HG02938 (cell line): ENCODE measurements around the gene CALML5.

ENCODE experiments used
- ATAC-seq: cut with Tn5 transposase; IDR thresholded peaks from one replicate; pipeline ENCODE4 v1.9.1; 2021; ENCODE audit warnings: mild to moderate bottlenecking, moderate library complexity; ENCODE audit not compliant: unreplicated experiment

Gene CALML5, protein sequence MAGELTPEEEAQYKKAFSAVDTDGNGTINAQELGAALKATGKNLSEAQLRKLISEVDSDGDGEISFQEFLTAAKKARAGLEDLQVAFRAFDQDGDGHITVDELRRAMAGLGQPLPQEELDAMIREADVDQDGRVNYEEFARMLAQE

GRCh38 chr10:5499493-5500140 lies at the start of gene CALML5:
TSS of gene CALML5 (minus strand) at chr10:5499570. CDS start at chr10:5499438, 132 bp downstream.
- no peak for ATAC-seq

DNA sequence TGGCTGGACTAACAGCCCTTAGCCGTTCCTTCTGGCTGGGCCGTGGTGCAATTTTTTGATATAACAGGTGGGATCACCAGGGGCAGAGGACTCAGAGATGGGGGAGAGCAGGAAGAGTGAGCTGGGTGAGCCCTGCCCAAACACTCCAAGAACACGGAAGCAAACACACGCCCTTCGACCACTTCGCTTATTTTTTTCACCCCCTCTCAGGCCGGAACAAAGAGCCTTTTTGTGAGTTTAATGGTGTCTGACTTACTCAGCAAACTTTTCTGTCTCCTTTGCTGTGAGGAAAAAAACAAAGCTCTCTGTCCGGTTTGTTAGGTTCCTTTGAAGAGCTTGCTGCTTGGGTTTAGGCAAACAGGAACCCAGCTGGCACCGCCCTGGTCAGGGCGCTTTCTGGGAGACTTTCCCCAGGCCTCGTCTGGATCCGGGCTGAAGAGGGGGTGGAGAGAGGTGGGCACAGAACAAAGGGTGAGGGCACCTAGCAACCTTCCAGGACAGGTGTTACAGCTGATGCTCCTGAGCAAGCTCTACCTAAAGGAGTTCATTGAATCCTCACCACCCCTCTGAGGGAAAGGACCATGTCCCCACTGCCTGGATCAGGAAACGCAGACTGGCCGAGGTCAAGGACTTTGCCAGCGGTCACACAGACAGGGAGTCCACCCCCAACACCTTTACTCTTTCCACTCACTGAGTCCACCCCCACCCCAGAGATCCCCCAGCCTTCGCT lies 48.7 kb upstream of the CALML5 start:
- no peak for ATAC-seq

DNA sequence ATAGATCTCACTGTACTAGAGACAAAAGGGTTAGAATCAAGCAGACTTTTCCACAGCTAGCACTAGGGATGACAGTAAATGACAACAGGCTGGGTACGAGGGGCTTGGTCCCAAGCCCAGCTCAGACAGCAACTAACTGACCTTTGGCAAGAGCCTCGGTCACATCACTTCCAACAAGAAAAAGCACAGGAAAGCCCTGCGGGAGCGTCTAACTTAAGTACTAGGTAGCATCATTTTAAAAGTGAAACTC lies 48.2 kb upstream of the CALML5 start:
- ATAC-seq, result no peak

DNA sequence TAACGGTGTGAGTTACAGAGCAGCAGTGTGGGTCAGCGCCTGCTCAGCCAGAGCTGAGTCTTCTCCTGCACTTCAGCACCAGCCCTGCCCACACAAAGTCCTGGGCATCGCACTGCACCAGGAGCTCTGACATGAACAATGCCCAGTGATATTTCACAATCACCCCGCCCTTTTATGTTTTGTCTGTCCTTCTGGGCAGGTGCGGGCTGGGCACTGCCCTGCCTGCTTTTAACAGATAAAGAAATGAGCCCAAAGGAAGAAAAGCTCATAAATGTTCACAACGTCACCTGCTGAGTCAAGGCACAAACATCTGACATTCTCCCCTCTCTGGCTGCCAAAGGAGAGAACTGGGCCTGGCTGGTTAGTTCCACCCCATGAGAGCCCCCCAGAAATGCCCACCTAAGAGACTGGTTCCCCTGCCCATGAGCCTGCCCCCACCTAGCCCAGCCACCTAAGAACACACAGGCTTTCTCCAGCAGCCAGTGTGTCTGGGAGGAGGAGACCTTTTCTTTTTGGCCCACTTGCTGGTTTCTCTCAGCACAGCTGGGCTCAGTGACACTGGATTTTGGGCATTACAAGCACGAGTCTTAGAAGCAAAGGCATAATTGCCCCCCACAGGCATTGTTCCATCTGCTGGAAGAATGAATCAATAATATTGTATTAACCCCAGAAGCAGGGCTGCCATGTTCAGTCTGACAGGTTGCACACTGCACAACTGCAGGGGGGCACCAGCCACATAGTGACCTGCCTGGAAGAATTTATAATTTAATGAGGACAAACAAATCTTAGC lies 47.7 kb upstream of the CALML5 start:
- no peak for ATAC-seq

DNA sequence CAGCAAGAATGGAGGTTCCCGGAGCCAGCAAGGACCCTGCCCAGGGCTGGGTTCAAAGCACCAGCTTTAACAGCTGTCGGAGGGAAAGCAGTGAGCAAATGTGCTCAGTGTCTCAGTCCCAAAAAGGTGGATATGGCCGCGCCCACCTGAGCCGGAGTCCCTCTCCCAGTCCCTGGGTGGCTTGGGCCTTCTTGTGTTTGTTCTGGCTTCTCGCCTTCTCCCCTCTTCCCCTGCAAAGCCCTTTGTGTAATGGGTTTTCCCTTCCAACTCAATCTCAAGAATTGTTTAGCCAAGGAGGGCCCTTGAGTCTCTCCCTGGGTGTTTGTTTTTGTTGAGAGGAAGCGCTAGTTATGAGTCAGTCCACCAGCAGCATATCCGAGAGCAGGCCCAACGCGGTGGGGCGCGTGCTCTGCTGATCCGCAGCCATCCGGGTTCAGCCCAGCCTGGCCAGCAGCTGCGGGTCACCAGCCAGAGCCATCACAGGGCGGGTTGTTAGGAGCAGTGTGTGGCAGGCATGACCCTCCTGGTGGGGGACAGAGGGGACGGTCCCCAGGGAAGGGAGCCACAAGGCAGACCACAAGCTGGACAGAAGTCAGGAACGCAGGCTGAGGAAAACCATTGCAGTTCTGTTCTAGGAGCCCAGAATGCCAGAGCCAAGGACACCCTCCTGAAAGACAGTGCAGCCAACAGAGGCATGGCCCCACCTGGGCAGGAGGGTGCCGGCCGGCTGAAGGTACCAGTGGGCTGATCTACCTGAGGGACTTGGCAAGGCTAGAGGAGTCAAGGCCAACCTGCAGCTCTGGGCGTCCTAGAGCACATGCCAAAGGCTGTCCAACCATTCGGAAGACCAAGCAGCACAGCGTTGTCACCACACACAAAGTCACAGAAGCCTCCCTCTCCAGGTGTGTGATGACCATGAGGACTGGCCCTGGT lies 46.7 kb upstream of the CALML5 start:
- ATAC-seq, result no peak

DNA sequence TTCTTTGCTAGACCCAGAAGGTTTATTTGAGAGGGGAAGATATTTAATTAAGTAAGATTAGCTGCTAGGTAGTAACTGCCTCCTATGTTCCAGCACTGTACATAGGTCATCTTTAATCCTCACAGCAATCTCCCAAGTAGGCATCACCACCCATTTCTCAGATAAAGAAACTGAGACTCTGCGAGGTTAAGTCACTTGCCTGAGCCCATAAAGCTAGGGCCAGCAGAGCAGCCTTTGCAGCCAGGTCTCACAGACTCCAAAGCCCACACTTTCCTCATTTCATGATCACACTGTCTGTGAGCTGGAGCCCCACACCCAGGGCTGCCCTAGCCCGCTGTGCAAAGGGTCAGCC lies 46.0 kb upstream of the CALML5 start:
- no peak for ATAC-seq

- no peak for ATAC-seq
Observed at GRCh38 chr10:5545011-5545410, 45.6 kb upstream of the CALML5 start.

DNA sequence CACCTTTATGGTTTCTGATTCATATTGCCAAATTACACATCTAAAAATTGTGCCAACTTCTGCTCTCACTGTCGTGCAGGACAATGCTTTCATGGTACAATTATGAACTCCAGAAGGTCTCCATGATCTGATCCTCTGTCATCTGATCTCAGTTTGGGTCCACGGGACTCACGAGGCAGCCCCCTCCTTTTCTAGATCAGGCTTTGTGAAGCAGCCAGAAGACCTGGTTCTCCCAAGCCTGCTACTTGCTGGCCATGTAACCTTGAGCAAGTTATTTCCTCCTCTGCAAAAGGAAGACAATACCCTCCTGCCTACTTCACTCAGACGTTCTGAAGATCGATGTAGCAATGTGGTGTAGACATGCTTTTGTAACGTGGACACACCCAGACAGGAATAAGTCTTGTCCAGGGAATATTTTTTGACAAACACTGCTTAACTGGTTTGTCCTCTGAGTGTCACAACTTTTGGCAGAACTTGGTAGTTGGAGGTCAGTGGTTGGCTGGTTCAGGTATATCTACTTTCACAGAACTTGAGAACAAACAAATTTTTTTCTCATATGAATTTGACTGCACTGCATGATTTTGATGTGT lies 44.9 kb upstream of the CALML5 start:
- ATAC-seq, result no peak

GRCh38 chr10:5543623-5544022 lies 44.3 kb upstream of the CALML5 start:
- no peak for ATAC-seq

GRCh38 chr10:5542100-5542499 lies 42.7 kb upstream of the CALML5 start:
- no peak for ATAC-seq

DNA sequence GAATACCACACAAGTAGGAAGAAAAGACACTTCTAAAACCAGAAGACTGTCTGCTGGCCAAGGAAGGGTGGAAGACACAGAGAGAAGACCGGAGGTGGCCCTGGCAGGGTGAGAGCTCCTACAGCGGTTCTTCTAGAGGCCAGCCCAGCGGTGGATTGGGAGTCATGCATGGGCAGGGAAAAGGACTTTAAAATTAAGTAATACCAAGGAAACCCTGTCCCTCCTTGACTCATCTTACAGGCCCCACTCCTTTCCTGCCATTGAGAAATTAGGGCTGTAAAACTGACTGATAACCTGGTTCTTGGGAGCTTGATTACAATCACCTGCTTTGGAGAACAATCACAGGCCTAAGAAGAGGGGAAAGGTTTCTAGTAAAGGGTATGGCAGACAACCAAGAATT lies 41.5 kb upstream of the CALML5 start:
- no peak for ATAC-seq

- no peak for ATAC-seq
Observed at GRCh38 chr10:5540080-5540479, 40.7 kb upstream of the CALML5 start.

DNA sequence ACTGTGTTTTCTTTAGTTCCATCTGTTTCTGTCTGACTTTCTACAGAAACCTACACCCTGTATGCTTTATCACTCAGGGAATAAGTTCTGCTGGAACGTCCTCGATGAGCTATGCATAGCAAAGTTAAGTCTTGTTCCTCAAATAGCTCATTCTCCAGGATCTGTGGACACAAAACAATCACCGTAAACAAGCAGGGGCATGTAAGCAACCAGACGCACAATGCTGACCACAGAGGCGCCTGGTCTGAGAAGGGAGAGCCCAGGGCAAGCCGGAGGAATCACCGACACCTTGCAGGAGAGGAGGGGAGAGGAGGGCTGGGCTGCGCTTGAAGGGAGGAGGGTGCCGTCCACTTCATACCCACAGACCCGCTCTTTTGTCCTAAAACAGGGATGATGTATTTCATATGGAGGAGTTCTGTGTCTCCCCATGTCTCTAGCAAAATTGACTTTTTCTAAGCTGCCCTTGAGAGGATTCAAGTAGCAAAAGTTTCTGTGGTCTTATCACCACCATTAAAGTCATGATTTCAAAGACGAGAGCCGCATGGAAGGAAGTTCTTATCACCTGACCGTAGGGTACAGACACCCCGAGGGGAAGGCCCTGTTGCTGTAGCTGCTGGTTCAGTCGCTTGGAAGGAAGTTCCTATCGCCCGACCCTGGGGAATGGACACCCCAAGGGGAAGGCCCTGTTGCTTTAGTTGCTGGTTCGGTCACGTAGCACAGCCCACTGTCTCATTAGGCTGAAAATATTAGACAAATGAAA lies 39.7 kb upstream of the CALML5 start:
- ATAC-seq, result no peak

- ATAC-seq, result no peak
Observed at GRCh38 chr10:5538446-5538845, 39.1 kb upstream of the CALML5 start.

DNA sequence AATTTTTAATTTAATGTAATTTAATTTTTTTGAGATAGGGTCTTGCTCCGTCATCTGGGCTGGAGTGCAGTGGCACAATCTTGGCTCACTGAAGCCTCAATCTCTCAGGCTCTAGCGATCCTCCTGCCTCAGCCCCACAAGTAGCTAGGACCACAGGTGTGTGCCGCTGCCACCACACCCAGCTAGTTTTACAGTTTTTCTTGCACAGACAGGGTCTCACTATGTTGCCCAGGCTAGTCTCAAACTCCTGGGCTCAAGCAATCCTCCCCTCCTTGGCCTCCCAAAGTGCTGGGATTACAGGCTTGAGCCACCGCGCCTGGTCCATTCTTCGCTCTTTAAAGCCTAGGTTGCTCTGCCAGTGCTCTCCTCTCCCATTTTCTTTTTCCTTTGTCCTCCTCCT lies 38.3 kb upstream of the CALML5 start:
- no peak for ATAC-seq

GRCh38 chr10:5536486-5537081 lies 37.2 kb upstream of the CALML5 start:
- no peak for ATAC-seq

DNA sequence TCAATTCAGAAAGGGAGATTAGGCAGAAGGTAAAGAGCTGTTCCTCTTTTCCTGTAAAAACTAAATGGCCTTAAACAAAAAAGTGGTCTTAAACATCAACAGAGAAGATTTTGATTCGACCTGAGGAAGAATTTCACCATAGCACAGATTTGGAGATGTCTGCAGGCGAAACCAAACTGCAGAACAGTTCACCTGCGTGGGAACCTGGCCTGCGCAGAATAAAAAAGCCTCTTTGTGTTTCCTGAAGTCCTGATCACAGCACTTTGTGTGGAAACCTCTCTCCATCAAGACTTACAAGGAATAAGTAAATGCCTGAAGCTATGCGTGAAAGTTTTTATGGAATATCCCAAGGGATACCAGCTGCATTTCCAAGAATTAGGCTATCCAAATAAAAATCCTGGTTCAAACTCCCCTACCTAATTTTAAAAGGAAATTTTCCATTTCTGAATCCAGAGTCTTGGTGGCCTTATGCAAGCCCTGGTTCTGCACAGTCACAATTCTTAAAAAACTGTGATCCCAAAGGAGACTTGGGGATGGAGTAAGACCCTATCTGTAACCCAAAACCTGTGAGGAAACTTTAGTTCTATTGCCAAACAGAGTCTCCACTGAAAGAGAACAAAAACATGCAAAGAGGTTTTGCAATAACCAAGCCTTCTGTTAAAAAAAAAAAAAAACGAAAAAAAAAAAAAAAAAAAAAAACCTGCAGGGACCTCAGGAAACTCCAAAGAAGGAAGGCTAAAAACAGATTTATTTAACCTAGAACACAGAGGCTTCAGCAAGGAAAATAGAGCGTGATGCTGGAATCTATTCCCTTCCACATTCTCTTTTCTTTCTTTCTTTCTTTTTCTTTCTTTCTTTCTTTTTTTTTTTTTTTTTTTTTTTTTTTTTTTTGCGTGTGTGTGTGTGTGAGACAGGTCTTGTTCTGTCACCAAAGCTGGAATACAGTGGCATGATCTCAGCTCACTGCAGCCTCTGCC lies 35.8 kb upstream of the CALML5 start:
- no peak for ATAC-seq
